CD4-positive, alpha-beta T cell treated with Interleukin-15 for 1 hour (primary cell): ENCODE data around the gene RAB6B.
A peak's percentile ranks its signal among the peaks of the same experiment; 100 is the strongest.

Source experiments
- DNase-seq: peaks from one replicate; pipeline ENCODE4 v3.0.0-alpha.2; 2020

The RAB6B gene

DNA sequence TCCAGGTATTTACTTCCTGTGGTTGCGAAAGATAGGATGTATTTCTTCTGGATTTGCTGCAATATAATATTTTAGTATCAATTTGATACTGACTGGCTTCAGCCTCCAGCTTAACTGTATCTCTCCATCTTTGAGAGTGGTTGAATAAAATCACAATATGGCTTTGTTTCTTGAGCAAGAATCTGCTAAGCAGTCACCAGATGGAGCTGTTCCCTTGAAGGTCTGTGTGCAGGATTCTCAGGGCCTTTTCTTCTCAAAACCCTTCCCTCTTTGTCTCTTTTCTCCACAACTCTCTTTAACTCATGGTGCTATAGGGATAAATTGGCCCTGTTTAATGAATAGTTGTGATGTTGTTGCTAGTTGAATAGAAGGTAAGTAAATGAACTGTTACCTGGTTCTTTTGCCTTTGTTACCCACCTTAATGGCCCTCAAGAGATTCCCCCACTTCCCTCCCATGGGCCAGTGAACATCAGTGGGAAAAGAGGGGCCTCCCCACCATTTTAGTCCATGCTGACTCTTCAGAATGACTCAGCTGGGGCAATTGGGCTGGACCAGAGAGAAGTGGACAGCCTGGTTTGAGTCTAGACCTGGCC is 34.8 kb upstream of the RAB6B start:
- no peak for DNase-seq

DNA sequence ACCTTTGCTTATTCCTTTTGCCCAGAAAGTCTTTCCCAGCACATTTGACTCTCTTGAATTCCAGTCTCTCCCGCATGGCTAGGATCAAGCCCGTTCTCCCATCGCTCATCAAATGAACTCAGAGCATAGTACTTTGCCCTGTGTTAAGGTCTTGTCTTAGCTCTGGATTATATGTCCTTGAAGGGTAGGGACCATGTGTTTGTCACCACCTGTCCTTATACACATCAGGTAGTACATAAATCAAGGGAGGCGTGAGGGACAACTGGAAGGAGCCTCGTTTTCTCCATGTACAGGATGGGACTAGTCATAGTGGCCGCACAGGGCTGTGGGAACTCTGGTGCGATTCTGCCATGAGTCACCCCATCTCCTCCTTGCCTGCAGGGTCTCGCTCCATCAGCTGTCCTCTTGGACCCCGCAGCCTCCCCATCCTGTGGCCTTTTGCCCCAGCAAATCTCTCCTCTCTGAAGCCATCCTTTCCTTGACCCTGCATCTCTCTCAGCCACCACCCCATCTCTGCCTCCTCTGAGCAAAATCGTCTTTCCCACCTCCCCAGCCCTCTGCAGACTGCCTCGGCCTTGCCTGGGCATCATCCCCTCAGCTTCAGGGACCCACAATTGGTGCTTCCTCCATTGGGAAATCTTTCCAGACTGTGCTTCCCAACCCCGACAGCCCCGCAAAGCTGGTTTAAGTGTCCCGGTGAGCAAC is 33.4 kb upstream of the RAB6B start:
- DNase-seq, result no peak

- DNase-seq, result no peak
Observed at GRCh38 chr3:133928136-133928893, 32.6 kb upstream of the RAB6B start.

DNA sequence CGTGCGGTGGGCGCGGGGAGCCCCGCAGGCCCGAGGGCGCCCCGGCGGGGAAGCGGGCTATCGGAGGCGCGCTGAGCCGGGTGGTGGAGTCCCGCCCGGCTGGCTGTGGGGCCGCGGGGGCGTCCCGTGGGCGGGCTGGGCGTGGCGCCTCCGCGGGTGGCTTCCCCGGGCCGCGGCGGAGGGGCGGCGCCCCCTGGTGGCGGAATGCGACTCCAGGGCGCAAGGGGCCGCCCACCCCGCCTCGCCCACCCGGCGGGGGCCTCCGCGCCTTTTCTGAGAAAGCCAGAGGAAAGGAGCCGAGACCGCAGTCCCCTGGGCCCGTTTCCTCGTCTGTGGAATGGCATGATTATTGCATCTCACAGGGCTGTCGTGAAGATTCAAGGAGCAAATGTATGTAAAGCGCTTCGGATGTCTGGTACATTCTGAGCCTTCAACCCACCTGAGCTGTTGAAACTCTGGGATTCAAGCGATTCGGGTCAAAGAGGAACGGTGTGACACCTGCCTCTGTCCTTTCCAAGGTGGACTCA is 31.9 kb upstream of the RAB6B start:
- DNase-seq, result peak; percentile 66

DNA sequence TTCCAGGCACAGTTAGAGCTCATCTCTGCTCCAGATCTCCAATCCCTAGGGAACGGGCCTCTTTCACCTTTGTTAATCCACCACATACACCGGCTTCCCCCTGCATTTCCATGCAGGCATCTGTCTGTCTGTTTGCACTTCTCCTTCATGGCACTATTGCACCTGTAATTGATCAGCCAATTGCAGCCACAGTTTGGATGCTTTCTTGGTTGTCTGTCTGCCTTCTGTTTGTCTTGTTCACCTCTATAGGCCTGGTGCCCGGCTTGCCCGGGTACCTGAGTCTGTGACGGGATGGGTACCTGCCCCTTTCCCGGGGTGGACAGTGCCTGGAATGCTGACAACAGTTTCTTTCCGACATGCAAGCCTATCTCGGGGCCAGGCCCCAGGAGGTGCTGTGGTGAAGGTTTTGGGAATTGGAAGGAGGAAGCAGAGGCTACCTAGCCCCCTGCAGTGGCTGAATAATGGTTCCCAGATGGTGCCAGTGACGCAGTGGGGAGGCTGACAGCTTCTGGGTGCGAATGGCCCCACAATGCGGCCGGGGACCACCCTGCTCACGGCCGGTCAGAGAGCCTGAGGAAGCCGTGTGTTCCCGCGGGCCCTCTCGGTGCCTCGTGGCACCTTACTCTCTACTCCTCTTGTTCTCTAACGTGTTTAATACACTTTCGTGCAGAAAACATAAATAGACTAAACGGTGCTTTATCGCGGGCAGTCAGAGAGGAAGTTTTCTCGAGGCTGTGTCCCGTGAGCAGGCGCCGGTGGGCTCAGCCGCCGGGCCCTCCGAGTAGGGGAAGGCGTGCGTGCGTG is 31.3 kb upstream of the RAB6B start:
- no peak for DNase-seq

DNA sequence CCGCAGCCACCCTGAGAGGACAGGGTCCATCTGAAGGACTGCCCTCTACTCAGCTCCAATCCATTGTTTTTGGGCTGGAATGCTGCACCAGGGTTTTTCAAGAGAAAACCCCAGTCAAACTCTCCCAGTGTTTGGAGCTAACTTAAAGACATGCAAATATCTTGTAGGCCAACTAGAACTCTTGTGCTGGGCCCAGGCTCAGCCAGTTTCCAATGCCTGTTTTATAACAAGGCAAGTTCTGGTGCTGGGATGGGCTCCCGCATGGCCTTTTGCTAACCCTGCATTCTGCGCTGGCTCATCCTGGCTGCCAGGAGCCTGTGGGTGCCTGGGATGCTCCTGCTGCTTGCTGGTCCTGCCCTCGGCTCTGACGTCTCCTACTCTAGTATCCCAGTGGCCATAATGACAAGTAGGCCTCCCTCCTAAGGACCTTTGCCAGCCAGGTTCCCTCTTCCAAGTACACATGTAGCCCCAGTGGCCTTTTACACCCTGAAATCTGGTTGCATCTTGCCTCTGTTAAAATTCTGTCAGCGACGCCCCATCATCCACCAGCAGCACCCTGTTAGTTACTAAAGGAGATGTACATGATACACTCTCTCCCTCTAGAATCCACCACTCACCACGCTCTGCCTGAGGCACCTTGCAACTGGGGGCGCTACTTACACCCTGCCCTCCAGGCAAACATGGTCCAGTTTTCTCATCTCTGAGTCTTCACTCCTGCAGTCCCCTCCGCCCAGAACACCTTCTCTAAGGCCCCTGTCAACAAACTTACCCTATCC is 30.5 kb upstream of the RAB6B start:
- DNase-seq, result no peak

DNA sequence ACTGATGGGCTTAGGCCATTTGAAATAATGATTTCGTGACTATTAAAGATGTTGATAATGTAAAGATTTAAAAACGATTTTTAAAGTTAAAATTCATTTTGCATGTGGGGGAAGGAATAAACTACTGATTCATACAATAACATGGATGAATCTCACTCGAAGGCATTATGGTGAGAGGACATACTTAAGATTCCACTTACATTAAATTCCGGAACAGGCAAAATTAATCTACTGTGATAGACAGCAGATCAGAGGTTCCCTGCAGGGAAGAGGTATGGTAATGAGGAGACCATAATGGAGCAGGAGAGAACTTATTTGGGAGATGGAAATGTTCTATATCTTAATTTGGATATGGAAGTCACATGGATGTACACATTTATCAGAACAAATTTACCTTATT is 28.4 kb upstream of the RAB6B start:
- no peak for DNase-seq

GRCh38 chr3:133921592-133921991 is 25.9 kb upstream of the RAB6B start:
- DNase-seq, result no peak

GRCh38 chr3:133917144-133917543 is 21.5 kb upstream of the RAB6B start:
- DNase-seq, result no peak

GRCh38 chr3:133915685-133916658 is 20.3 kb upstream of the RAB6B start:
- no peak for DNase-seq

DNA sequence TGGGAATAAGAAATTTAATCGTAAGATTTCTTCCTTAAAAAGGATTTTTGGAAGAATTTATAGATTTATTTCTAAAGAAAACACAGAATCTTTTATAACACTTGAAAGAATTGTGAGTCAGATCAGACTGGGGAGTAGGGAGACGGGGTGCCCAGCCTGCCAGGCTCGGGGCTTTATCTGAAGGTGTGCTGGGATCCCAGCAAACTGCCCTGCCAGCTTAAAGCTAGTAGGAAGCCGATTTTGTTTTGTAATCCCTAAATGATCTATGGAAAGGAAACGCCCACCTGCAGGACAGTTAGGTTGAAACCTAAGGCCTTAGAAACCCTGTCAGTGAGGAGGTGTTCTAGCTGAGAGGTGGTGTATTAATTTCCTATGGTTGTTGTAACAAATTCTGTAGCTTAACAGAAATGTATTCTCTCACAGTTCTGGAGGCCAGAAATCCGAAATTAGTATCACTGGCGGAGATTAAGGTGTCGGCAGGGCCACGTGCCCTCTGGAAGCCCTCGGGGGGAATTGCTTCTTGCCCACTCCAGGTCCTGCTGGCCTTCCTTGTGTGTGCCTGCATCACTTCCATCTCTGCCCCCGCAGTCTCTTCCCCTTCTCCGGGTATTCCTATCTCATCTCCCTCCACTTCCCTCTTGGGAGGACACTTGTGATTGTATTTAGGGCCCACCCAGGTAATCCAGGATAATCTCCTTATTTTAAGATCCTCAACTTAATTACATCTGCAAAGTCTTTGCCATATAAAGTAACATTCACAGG is 19.3 kb upstream of the RAB6B start:
- no peak for DNase-seq

GRCh38 chr3:133910422-133910821 is 14.7 kb upstream of the RAB6B start:
- no peak for DNase-seq

GRCh38 chr3:133905376-133905775 is 9.7 kb upstream of the RAB6B start:
- DNase-seq, result no peak

GRCh38 chr3:133901847-133902246 is 6.2 kb upstream of the RAB6B start:
- DNase-seq, result no peak

GRCh38 chr3:133901083-133901482 is 5.4 kb upstream of the RAB6B start:
- DNase-seq, result no peak

DNA sequence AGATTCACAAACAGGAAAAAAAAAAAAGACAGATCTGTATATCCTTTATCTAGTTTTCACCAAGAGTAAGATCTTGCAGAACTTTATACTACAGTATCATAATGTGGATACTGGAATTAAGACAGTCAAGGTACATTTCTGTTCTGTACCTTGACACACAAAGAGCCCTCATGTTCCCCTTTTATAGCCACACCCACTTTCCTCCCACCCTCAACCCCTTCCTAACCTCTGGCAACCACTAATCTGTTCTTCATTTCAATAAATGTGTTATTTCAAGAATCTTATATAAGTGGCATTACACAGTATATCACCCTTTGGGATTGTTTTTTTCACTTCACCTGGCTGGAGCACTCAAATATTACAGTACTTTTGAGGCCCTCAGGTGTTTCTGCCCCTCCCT is 3.6 kb upstream of the RAB6B start:
- no peak for DNase-seq

GRCh38 chr3:133897547-133897946 is 1.9 kb upstream of the RAB6B start:
- no peak for DNase-seq

GRCh38 chr3:133896002-133896761 is 500 bp upstream of the RAB6B start:
- no peak for DNase-seq
